GM18517 (cell line): ENCODE results near the gene ULK1.
"Not testable (repeated sequence)": the region's sequence is repeated elsewhere in the genome, so short reads cannot be mapped to it uniquely, and the experiment has no call there.

ENCODE experiments used
- ATAC-seq: cut with Tn5 transposase; IDR thresholded peaks from one replicate; pipeline ENCODE4 v1.9.1; 2021; ENCODE audit warnings: mild to moderate bottlenecking, moderate library complexity; ENCODE audit not compliant: unreplicated experiment

ULK1 gene

GRCh38 chr12:131885543-131886057, 8.8 kb upstream of the ULK1 start:
- no peak for ATAC-seq

GRCh38 chr12:131891722-131892121, 2.7 kb upstream of the ULK1 start:
- not testable (repeated sequence) for ATAC-seq

DNA sequence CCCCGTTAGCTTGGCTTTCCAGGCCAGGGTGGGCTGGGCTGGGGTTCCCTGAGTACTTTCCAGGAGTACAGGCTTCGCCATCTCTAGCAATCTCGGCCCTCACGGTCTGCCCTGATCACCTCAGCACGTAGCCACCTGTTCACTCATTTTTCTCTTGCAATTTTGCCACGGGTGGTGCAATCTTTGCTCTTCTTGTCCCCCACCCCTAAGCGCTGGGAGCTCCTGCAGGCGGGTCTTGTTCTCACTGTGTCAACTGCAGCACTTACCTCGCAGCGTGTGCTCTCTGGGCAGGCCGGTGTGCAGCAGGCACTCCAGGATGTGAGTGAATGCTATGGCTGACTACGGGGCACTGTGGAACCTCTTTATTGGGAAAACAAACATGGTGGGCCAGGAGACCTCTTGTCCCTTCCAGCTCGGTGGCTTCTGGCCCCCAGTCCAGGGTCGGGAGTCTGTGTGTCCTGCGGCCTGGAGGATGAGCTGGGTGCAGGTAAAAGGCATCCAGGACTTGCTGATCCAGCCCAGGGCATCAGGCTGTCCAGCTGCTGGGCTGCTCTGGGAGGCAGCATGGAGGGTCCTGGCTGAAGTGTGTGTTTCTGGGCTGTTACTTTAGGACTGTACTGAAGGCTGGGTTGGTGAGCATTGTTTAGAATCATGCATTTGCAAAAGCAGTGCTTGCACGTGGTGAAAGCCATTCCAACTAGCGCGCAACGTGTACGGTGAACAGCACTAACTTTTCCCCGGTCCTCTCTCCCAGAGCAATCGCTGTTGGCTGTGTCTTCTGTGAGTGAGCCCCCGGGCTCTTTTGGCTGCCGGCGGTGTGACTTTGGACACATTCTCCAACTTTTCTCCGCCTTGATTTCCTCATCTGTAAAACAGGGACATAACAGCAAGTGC, 1.5 kb upstream of the ULK1 start:
- ATAC-seq = no peak

DNA sequence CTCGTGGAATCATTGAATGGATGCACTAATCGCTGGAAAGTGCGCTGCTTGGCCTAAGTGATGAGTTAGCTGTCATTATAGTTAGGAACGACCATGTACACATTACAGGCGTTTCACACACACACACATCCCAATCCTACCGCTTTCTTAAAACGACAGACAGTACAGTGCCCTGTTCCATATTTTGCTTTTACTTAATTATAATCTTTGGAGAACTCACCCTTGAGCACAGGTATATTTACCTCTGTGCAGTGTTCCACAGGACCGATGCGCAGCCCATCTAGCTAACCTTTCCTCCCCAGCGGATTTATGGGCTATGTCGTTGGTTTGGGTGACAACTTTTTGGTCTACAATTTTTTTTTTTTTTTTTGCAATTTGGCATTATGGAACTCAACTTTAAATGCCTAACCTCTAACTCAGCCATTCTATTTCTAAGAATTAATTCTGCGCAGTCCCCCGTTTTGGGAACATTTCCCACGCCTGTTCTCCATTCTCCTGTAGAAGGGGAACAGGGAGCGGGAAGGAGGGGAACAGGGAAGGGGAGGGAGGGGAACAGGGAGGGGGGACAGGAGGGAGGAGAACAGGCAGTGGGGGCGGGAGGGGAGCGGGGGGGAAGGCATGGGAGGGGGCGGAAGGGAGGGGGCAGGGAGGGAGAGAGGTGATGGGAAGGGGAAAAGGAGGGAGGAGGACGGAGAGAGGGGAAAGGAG, 663 bp upstream of the ULK1 start:
- no peak for ATAC-seq

- ATAC-seq = no peak
Measured at GRCh38 chr12:131894981-131895639, 688 bp downstream of the ULK1 start.

GRCh38 chr12:131895640-131896079, 1.2 kb downstream of the ULK1 start:
- peak; percentile 12 for ATAC-seq

GRCh38 chr12:131896080-131896810, 1.8 kb downstream of the ULK1 start:
- ATAC-seq = peak; percentile 54

GRCh38 chr12:131896811-131897270, 2.4 kb downstream of the ULK1 start:
- no peak for ATAC-seq

DNA sequence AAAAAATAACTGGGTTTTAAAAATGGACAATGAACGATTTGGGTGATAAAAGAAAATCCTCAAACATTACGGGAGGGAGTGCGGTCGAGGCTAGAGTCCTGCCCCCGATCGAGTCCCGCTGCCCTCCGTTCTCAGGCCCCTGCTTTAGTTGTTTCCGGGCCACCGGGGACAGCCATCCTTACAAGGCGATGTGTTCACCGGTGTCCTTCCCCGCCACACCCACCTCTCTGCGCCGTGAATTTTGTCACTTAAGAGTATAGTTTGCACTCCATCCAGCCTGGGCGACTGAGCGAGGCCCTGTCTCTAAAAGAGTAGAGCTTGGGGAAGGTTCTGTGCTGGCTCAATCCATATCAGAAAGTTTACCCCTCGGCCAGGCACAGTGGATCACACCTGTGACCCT, 2.9 kb downstream of the ULK1 start:
- no peak for ATAC-seq

DNA sequence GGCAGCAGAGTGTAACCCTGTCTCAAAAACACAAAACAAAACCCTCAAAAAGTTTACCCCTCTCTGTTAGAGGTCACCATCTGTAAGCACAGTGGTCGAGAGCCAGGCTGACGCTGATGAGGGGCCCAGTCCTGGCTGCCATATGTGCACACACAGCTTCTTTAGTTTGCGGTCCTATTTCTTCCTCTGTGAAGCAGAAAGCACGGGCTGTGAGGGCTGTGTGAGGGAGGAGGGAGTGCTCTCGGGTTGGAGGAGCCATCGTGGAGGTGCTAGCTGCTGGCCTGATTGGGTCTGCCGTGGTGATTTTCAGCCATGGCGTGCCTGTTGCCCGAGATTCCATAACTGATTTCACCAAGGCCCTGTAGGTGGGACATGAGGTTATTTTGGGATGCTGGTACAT, 3.5 kb downstream of the ULK1 start:
- ATAC-seq = no peak

- ATAC-seq = no peak
Measured at GRCh38 chr12:131900397-131900796, 6.0 kb downstream of the ULK1 start.

GRCh38 chr12:131901431-131902331, 7.3 kb downstream of the ULK1 start:
- ATAC-seq = no peak

DNA sequence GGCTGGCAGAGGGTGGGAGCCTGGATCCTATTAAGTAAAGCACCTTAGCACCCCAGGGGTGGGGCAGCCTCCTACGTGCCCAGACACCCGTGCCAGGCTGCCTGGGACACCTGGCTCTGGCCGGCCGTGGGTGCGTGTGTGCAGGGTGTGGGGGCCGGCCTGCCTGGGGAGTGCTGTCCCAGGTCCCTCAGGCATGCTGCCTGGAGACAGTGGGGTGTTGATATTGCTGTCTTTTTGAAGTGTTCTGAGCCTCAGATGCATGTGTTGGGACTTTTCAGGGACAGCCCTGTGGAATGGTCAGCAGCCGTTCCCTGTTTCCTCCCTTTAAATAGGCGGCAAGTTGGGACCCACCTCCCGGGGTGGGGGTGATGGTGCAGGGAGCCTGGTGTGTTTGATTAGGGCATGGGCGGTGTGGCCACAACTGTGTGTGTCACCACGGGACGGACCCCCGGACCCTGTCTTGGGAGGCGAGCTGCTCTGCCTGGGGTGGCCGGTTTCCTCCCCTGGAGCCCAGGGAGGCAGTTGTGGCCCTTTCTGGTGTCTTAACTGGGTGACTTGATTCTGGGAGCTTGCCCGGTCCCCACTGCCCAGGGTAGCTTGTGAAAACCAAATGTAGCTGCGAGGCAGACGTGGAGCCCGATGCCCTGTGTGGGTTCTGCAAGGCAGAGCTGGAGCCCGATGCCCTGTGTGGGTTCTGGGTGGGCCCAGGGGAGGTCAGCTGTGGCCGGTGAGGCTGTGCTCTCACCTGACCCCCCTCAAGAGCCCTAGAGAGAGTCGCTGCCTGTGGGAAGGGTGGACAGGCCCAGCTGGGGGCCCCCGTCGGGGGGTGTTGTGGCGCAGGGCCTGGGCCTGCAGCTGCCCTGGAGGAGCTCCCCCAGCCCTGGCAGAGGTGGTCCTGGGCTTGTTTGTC, 8.2 kb downstream of the ULK1 start:
- no peak for ATAC-seq

DNA sequence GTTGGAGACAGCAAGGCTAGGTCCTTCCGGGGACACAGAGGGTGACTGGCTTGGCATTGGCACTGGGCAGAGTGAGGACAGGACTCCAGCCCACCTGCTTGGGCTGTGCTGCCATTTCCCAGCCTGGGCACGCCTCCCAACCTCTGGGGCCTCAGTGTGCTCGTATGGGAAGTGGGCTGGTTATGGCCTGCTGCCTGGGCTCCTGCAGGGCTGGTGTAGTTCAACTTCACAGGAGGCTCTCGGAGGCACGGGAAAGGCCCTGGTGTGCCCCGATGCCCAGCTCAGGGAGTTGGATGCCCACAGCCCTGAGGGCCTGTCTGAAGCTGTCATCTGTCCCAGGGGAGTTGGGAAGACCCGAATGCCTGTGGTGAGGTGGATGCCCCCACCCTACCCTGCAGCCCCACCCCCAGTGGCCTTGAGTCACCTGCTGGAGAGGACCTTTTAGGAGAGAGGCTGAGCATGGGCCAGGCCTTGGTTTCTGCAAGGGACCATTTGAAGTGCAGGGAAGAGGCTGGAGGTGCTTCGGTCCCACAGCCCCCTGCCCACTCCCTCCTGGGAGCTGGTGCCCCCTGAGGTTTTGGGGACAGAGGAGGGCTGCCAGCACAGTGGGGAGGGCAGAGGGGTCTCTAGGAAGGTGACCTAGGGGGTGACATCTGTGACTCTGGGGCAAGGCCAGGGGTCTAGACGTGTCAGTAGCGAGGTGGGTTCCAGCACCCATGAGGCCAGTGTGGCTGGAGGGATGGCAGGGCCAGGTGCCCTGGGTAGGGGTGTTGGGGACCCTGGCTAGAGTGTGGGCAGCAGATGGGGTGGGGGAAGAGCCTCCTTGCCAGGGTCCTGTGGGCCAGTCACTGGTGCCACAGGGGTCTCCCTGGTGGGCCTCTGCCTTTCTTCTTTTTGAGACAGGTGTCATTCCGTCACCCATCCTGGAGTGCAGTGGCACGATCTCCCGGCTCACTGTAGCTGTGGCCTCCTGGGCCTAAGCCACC, 9.1 kb downstream of the ULK1 start:
- ATAC-seq = no peak

DNA sequence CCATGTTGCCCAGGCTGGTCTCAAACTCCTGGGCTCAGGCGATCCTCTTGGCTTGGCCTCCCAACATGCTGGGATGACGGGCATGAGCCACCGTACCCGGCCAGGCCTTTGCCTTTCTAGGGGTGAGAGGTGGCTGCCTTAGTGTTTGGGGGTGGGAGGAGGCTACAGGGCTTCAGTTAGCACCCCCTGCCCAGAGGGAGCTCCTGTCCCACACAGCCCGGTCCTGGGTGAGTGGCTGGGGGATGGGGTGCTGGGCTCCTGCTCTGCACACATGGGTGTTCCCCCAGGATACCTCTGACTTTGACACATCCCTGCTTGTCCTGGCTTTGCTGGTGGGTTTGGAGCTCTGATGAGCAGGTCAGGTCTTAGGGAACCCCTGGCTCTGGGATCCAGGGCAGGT, 9.9 kb downstream of the ULK1 start:
- ATAC-seq = no peak

- no peak for ATAC-seq
Measured at GRCh38 chr12:131905081-131905629, 10.7 kb downstream of the ULK1 start.

- ATAC-seq = no peak
Measured at GRCh38 chr12:131905630-131906091, 11.2 kb downstream of the ULK1 start.
